GM23338 (cell line): Measurements from ENCODE around the gene LHB. TPM values are rescaled to one million over a fixed set of nuclear protein-coding genes. Genes with fewer than 3 reads are reported as not detected.

Experiments used
- ATAC-seq: fragments of 200-7000 bp; cut with Tn5 transposase; 3 replicates; pipeline ENCODE4 v1.9.1; 2020
- DNase-seq: peaks from one replicate; pipeline ENCODE4 v3.0.0-alpha.2; 2015; ENCODE audit warnings: low spot score
- H2AFZ ChIP-seq: fragments of 200-600 bp; sonication (generic); 2 replicates; pipeline ENCODE4 v1.8.0; 2016; ENCODE audit warnings: antibody characterized with exemption, mild to moderate bottlenecking, moderate library complexity
- H3F3A ChIP-seq: fragments of 200-600 bp; sonication (generic); replicated peaks from 2 replicates; pipeline ENCODE4 v1.8.0; 2017; ENCODE audit warnings: antibody characterized with exemption, mixed run types, low read depth
- H3K27ac ChIP-seq: fragments of 200-600 bp; sonication (generic); 2 replicates; pipeline ENCODE4 v1.6.1; 2016; ENCODE audit warnings: low read depth
- H3K27me3 ChIP-seq: fragments of 200-600 bp; sonication (generic); 2 replicates; pipeline ENCODE4 v1.8.0; 2016; ENCODE audit warnings: mild to moderate bottlenecking, mixed run types, moderate library complexity; ENCODE audit not compliant: insufficient read depth
- H3K36me3 ChIP-seq: fragments of 200-600 bp; sonication (generic); 2 replicates; pipeline ENCODE4 v1.8.0; 2016; ENCODE audit warnings: mild to moderate bottlenecking; ENCODE audit not compliant: insufficient read depth
- H3K4me1 ChIP-seq: fragments of 200-600 bp; sonication (generic); 2 replicates; pipeline ENCODE4 v1.8.0; 2016; ENCODE audit warnings: mild to moderate bottlenecking, moderate library complexity; ENCODE audit not compliant: insufficient read depth
- H3K4me2 ChIP-seq: fragments of 200-600 bp; sonication (generic); 2 replicates; pipeline ENCODE4 v1.7.1; 2017; ENCODE audit warnings: mixed run types
- H3K4me3 ChIP-seq: fragments of 200-600 bp; sonication (generic); 2 replicates; pipeline ENCODE4 v1.6.1; 2016; ENCODE audit warnings: mixed run types
- H3K79me2 ChIP-seq: fragments of 200-600 bp; sonication (generic); replicated peaks from 2 replicates; pipeline ENCODE4 v1.8.0; 2017; ENCODE audit warnings: mild to moderate bottlenecking; ENCODE audit not compliant: insufficient read depth
- H3K9me2 ChIP-seq: fragments of 200-600 bp; sonication (generic); 2 replicates; pipeline ENCODE4 v1.8.0; 2017; ENCODE audit not compliant: insufficient read depth
- H4K20me1 ChIP-seq: fragments of 200-600 bp; sonication (generic); replicated peaks from 2 replicates; pipeline ENCODE4 v1.8.0; 2017; ENCODE audit warnings: mild to moderate bottlenecking; ENCODE audit not compliant: insufficient read depth
- H3K27ac Mint-ChIP-seq: 2 replicates; pipeline ENCODE4 v1.8.0; 2020; ENCODE audit warnings: inconsistent platforms, mild to moderate bottlenecking, moderate library complexity, mixed read lengths
- H3K27me3 Mint-ChIP-seq: 3 replicates; pipeline ENCODE4 v1.8.0; 2022; ENCODE audit warnings: low read depth, mild to moderate bottlenecking, moderate library complexity, mixed read lengths, inconsistent platforms; ENCODE audit not compliant: insufficient read depth, poor library complexity
- H3K36me3 Mint-ChIP-seq: 3 replicates; pipeline ENCODE4 v1.8.0; 2021; ENCODE audit warnings: low read depth, mild to moderate bottlenecking, inconsistent platforms, moderate library complexity, mixed read lengths
- H3K4me1 Mint-ChIP-seq: 3 replicates; pipeline ENCODE4 v1.8.0; 2020; ENCODE audit warnings: mild to moderate bottlenecking, inconsistent platforms, mixed read lengths
- H3K4me3 Mint-ChIP-seq: 3 replicates; pipeline ENCODE4 v1.8.0; 2021; ENCODE audit warnings: moderate library complexity, mild to moderate bottlenecking, inconsistent platforms, mixed read lengths
- H3K9me3 Mint-ChIP-seq: 3 replicates; pipeline ENCODE4 v1.8.0; 2020; ENCODE audit warnings: moderate library complexity, mild to moderate bottlenecking, inconsistent platforms, mixed read lengths
- CREB1 ChIP-seq: fragments of 250-450 bp; sonication (Bioruptor Pico); IDR thresholded peaks from 2 replicates; pipeline ENCODE4 v1.5.0; 2020; ENCODE audit warnings: low read depth, mild to moderate bottlenecking, moderate library complexity
- POLR2AphosphoS5 ChIP-seq: IDR thresholded peaks from 2 replicates; pipeline ENCODE4 v1.6.1; 2016; ENCODE audit warnings: antibody characterized with exemption, low read depth
- STAT1 ChIP-seq: IDR thresholded peaks from one replicate; pipeline ENCODE4 v1.6.1; 2016; ENCODE audit warnings: antibody characterized with exemption; ENCODE audit not compliant: unreplicated experiment
- ZNF114 ChIP-seq: fragments of 250-450 bp; sonication (Bioruptor Pico); IDR thresholded peaks from 2 replicates; pipeline ENCODE4 v1.5.0; 2020; ENCODE audit warnings: mild to moderate bottlenecking, moderate library complexity
- ZNF331 ChIP-seq: fragments of 250-450 bp; sonication (Bioruptor Pico); IDR thresholded peaks from 2 replicates; pipeline ENCODE4 v1.5.0; 2020; ENCODE audit warnings: low read depth, mild to moderate bottlenecking, moderate library complexity
- polyA plus RNA-seq: library from polyadenylated mRNA; unstranded; fragments of >200 nt; fragmentation: Nextera tagmentation; extraction: Ambion mirVana; gene quantifications from 2 replicates; pipeline ENCODE4 v1.2.1, GENCODE V29; 2016
- total RNA-seq: library from RNA; depleted of rRNA; stranded (reverse); fragments of >200 nt; shearing (Covaris generic); gene quantifications from 2 replicates; pipeline ENCODE4 v1.2.3, GENCODE V29; 2014
- TF ChIP-seq, protein P1 (sequence below): fragments of 250-450 bp; sonication (Bioruptor Pico); IDR thresholded peaks from 2 replicates; pipeline ENCODE4 v1.5.0; 2020; ENCODE audit warnings: mild to moderate bottlenecking, moderate library complexity
- TF ChIP-seq, protein P2 (sequence below), 2 experiments: fragments of 200-600 bp in 1 of 2; sonication (generic) in 1 of 2; conservative IDR thresholded peaks; 2 replicates each; pipeline versions ENCODE4 v1.5.1 to v1.6.1; 2016 to 2017; ENCODE audit warnings: antibody characterized with exemption in 2 of 2, low read depth in 2 of 2, mild to moderate bottlenecking in 2 of 2, moderate library complexity in 1 of 2

LHB gene
- total and polyA plus RNA-seq, 2 experiments from 2014 or later: 0.76 TPM; not detected in 1

DNA sequence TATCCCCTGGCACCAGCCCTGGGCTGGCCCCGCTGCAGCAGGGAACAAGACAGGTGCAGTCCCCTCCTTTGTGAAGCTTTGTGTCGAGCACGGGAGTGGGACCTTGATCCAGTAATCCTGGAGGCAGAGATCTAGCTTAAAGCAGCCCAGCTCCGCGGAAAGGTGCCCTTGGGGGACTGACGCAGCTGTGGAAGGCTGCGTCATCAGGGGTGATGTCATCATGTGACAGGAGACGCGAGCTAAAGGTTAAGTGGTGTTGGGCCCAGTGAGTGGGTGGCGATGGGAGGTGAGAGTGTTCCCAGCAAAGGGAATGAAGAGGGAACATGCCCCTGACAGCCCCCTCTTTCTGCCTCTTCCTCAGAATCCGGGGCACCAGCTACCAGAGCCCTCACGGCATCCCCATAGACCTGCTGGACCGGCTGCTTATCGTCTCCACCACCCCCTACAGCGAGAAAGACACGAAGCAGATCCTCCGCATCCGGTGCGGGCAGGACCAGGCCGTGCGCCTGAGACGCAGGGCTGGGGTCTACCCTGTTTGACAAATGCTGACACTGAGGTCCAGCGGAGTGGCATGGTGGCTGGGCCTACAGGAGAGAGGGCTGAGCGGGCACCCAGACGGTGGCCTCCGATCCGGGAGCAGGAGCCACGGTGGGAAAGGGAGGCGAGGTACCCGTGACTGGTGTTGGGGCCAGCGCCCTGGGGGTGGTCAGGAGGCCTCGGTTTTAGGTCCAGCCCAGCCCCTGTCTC, 2.6 kb downstream of the LHB start (continued):
- TF ChIP-seq, protein P1, sequence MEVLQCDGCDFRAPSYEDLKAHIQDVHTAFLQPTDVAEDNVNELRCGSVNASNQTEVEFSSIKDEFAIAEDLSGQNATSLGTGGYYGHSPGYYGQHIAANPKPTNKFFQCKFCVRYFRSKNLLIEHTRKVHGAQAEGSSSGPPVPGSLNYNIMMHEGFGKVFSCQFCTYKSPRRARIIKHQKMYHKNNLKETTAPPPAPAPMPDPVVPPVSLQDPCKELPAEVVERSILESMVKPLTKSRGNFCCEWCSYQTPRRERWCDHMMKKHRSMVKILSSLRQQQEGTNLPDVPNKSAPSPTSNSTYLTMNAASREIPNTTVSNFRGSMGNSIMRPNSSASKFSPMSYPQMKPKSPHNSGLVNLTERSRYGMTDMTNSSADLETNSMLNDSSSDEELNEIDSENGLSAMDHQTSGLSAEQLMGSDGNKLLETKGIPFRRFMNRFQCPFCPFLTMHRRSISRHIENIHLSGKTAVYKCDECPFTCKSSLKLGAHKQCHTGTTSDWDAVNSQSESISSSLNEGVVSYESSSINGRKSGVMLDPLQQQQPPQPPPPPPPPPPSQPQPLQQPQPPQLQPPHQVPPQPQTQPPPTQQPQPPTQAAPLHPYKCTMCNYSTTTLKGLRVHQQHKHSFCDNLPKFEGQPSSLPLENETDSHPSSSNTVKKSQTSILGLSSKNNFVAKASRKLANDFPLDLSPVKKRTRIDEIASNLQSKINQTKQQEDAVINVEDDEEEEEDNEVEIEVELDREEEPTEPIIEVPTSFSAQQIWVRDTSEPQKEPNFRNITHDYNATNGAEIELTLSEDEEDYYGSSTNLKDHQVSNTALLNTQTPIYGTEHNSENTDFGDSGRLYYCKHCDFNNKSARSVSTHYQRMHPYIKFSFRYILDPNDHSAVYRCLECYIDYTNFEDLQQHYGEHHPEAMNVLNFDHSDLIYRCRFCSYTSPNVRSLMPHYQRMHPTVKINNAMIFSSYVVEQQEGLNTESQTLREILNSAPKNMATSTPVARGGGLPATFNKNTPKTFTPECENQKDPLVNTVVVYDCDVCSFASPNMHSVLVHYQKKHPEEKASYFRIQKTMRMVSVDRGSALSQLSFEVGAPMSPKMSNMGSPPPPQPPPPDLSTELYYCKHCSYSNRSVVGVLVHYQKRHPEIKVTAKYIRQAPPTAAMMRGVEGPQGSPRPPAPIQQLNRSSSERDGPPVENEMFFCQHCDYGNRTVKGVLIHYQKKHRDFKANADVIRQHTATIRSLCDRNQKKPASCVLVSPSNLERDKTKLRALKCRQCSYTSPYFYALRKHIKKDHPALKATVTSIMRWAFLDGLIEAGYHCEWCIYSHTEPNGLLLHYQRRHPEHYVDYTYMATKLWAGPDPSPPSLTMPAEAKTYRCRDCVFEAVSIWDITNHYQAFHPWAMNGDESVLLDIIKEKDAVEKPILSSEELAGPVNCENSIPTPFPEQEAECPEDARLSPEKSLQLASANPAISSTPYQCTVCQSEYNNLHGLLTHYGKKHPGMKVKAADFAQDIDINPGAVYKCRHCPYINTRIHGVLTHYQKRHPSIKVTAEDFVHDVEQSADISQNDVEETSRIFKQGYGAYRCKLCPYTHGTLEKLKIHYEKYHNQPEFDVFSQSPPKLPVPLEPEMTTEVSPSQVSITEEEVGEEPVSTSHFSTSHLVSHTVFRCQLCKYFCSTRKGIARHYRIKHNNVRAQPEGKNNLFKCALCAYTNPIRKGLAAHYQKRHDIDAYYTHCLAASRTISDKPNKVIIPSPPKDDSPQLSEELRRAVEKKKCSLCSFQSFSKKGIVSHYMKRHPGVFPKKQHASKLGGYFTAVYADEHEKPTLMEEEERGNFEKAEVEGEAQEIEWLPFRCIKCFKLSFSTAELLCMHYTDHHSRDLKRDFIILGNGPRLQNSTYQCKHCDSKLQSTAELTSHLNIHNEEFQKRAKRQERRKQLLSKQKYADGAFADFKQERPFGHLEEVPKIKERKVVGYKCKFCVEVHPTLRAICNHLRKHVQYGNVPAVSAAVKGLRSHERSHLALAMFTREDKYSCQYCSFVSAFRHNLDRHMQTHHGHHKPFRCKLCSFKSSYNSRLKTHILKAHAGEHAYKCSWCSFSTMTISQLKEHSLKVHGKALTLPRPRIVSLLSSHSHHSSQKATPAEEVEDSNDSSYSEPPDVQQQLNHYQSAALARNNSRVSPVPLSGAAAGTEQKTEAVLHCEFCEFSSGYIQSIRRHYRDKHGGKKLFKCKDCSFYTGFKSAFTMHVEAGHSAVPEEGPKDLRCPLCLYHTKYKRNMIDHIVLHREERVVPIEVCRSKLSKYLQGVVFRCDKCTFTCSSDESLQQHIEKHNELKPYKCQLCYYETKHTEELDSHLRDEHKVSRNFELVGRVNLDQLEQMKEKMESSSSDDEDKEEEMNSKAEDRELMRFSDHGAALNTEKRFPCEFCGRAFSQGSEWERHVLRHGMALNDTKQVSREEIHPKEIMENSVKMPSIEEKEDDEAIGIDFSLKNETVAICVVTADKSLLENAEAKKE (CRISPR knock-in tag): no peak
- TF ChIP-seq CREB1 (CRISPR knock-in tag) (no peak), STAT1 (no peak), POLR2AphosphoS5 (no peak), ZNF331 (CRISPR knock-in tag) (no peak)
- TF ChIP-seq, protein P2, sequence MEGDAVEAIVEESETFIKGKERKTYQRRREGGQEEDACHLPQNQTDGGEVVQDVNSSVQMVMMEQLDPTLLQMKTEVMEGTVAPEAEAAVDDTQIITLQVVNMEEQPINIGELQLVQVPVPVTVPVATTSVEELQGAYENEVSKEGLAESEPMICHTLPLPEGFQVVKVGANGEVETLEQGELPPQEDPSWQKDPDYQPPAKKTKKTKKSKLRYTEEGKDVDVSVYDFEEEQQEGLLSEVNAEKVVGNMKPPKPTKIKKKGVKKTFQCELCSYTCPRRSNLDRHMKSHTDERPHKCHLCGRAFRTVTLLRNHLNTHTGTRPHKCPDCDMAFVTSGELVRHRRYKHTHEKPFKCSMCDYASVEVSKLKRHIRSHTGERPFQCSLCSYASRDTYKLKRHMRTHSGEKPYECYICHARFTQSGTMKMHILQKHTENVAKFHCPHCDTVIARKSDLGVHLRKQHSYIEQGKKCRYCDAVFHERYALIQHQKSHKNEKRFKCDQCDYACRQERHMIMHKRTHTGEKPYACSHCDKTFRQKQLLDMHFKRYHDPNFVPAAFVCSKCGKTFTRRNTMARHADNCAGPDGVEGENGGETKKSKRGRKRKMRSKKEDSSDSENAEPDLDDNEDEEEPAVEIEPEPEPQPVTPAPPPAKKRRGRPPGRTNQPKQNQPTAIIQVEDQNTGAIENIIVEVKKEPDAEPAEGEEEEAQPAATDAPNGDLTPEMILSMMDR (conservative IDR thresholded peaks at IDR 0.05; ENCODE audit: low read depth in 2 of 2): no peak

DNA sequence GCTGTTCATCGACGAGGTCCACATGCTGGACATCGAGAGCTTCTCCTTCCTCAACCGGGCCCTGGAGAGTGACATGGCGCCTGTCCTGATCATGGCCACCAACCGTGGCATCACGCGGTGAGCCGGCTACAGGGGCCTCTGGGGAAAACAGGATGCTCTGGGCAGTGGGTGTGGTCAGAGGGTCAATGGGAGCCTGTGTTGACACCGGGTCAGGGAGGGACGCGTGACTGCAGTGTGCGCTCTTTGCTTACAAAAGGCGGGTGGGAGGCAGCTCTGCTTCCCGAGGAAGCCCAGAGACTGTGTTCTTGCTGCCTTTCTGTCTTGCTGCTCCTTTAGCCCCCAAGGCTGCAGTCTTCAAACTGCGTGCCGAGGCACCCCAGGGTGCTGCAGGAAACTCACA, 5.7 kb downstream of the LHB start:
- no peak overlapping the region for H3K27ac Mint-ChIP-seq
- Histone ChIP-seq H3K27ac (no peak overlapping the region), H3K36me3 (peaks cover 7% of the 10 kb centered on the region; the same call in 1 of the 2 replicates), H3F3A (no peaks in the 10 kb centered on the region), H3K27me3 (no peaks in the 10 kb centered on the region), H3K4me1 (no peaks in the 10 kb centered on the region), H3K4me2 (no peak overlapping the region), H3K9me2 (no peaks in the 10 kb centered on the region), H3K79me2 (no peaks in the 10 kb centered on the region), H3K4me3 (no peak overlapping the region), H2AFZ (no peak overlapping the region), H4K20me1 (no peaks in the 10 kb centered on the region; the same call in 1 of the 2 replicates)
- ATAC-seq (no peak), DNase-seq (no peak)
- H3K4me1 Mint-ChIP-seq: no peaks in the 10 kb centered on the region
- H3K9me3 Mint-ChIP-seq: no peaks in the 10 kb centered on the region; the same call in 2 of the 3 replicates
- H3K27me3 Mint-ChIP-seq: peaks cover 7% of the 10 kb centered on the region
- H3K4me3 Mint-ChIP-seq: no peak overlapping the region
- peaks cover 73% of the 10 kb centered on the region for H3K36me3 Mint-ChIP-seq
- no peak for TF ChIP-seq ZNF114 (CRISPR knock-in tag)
- TF ChIP-seq CREB1 (CRISPR knock-in tag): no peak
- TF ChIP-seq, protein P2 (conservative IDR thresholded peaks at IDR 0.05; ENCODE audit: low read depth in 2 of 2): no peak
